ENCODE results near the gene SLC38A1. TPM values are rescaled to one million over a fixed set of nuclear protein-coding genes. Genes with fewer than 3 reads are reported as not detected.

The SLC38A1 gene
- polyA plus RNA-seq, 2 of the 4 experiments (the other 2 are of a cell fraction): 62.7 to 231 TPM

- FAIRE-seq (no peak), DNase-seq (ENCODE audit: low read depth in 1 of 2, low spot score in 1 of 2) (no peak), ATAC-seq (no peak)
- H3K9me3 ChIP-seq: no peaks in the 10 kb centered on the region
- no peak for TF ChIP-seq CHD4 (IDR thresholded peaks at IDR 0.05; ENCODE audit: borderline replicate concordance)
- no peak for TF ChIP-seq MAX (IDR thresholded peaks at IDR 0.05)
- TF ChIP-seq EHF (CRISPR knock-in tag; IDR thresholded peaks at IDR 0.05): no peak
- H3K4me3 ChIP-seq: no peak overlapping the region
- H3K4me1 ChIP-seq: peaks cover 14% of the 10 kb centered on the region; the same call in 2 of the 3 replicates
- no peak overlapping the region for H3K4me2 ChIP-seq
- no peak overlapping the region for H3K27ac ChIP-seq
- CTCF ChIA-PET: interaction anchor here (0.7 to 1.2 kb wide), 3 partner anchors 10 to 136 kb away, joined by 3 to 4 read pairs (median 3); no protein-coding TSS in a partner anchor
- POLR2A ChIA-PET: no interaction called here
These were observed 61.2 kb downstream of the SLC38A1 start for GRCh38 chr12:46207644-46208043.

- 95% methylated on average over 3 of the region's 3 CpGs for whole genome bisulfite sequencing (ENCODE audit: missing lambda C conversion rate)
- DNase-seq (ENCODE audit: low read depth in 1 of 2, low spot score in 1 of 2): no peak
- CTCF ChIA-PET: interaction anchor here (0.5 to 1.8 kb wide), 2 partner anchors 12 to 116 kb away, joined by 3 to 4 read pairs; no protein-coding TSS in a partner anchor
- Histone ChIP-seq H3K9me3 (no peaks in the 10 kb centered on the region), H3K4me1 (peaks cover 14% of the 10 kb centered on the region; the same call in 2 of the 3 replicates), H3K4me3 (no peak overlapping the region), H3K4me2 (no peak overlapping the region), H3K27ac (no peak overlapping the region)
- FAIRE-seq: no peak
- no peak for TF ChIP-seq EHMT2 (IDR thresholded peaks at IDR 0.05; ENCODE audit: low read depth)
- no peak for TF ChIP-seq ZSCAN20 (CRISPR knock-in tag; IDR thresholded peaks at IDR 0.05)
- TF ChIP-seq HOXA7 (CRISPR knock-in tag; IDR thresholded peaks at IDR 0.05): no peak
- TF ChIP-seq MAX (IDR thresholded peaks at IDR 0.05): no peak
- TF ChIP-seq FOSL2 (IDR thresholded peaks at IDR 0.05): no peak
- TF ChIP-seq FOSL2 (CRISPR knock-in tag; IDR thresholded peaks at IDR 0.05): no peak
- TF ChIP-seq MYC (IDR thresholded peaks at IDR 0.05; ENCODE audit: borderline replicate concordance, low read length): no peak
- POLR2A ChIA-PET: no interaction called here
- ATAC-seq: no peak
These were observed 62.4 kb downstream of the SLC38A1 start for GRCh38 chr12:46206471-46206870.

- CTCF ChIA-PET: interaction anchor here (1.0 to 1.8 kb wide), 3 partner anchors 11 to 149 kb away, joined by 3 to 4 read pairs (median 3); no protein-coding TSS in a partner anchor
- TF ChIP-seq PHF8 (IDR thresholded peaks at IDR 0.05; ENCODE audit: borderline replicate concordance, low read depth) (no peak), BHLHE40 (IDR thresholded peaks at IDR 0.05; ENCODE audit: low read depth, low read length) (no peak), MAFK (IDR thresholded peaks at IDR 0.05; ENCODE audit: partially characterized antibody) (no peak), TFCP2L1 (CRISPR knock-in tag; IDR thresholded peaks at IDR 0.05) (no peak), EP300 (IDR thresholded peaks at IDR 0.05) (no peak), RARB (CRISPR knock-in tag; IDR thresholded peaks at IDR 0.05) (no peak), MYC (IDR thresholded peaks at IDR 0.05; ENCODE audit: borderline replicate concordance, low read length) (no peak), ELK1 (IDR thresholded peaks at IDR 0.05; ENCODE audit: low read depth, low read length) (no peak), FOXS1 (CRISPR knock-in tag; IDR thresholded peaks at IDR 0.05) (no peak), JUN (IDR thresholded peaks at IDR 0.05) (no peak), E2F6 (IDR thresholded peaks at IDR 0.05; ENCODE audit: borderline replicate concordance, low read depth) (no peak), USF2 (IDR thresholded peaks at IDR 0.05) (no peak), ATOH8 (CRISPR knock-in tag; IDR thresholded peaks at IDR 0.05; ENCODE audit: low read depth) (no peak)
- H3K27ac ChIP-seq: no peak overlapping the region
- WGBS (ENCODE audit: missing lambda C conversion rate): 96% methylated on average over 2 of the region's 2 CpGs
- peaks cover 11% of the 10 kb centered on the region; the same call in 2 of the 3 replicates for H3K4me1 ChIP-seq
- POLR2A ChIA-PET: no interaction called here
- no peaks in the 10 kb centered on the region for H3K9me3 ChIP-seq
- no peak overlapping the region for H3K4me2 ChIP-seq
- DNase-seq (ENCODE audit: low read depth in 1 of 2, low spot score in 1 of 2) (no peak), FAIRE-seq (no peak), ATAC-seq (no peak)
- H3K4me3 ChIP-seq: no peak overlapping the region
These were observed 63.5 kb downstream of the SLC38A1 start for GRCh38 chr12:46205294-46205693.
